ENCODE results near the gene VPS13C.

GRCh38 chr15:61832223-61832622 is 228.0 kb downstream of the VPS13C start:
- TF ChIP-seq CTCF (conservative IDR thresholded peaks at IDR 0.05; ENCODE audit: low read depth in 2 of 2) (no peak), CREB1 (CRISPR knock-in tag; IDR thresholded peaks at IDR 0.05; ENCODE audit: low read depth) (no peak), REST (IDR thresholded peaks at IDR 0.05; ENCODE audit: unreplicated experiment) (no peak), POLR2AphosphoS5 (IDR thresholded peaks at IDR 0.05; ENCODE audit: low read depth) (no peak), ETS1 (IDR thresholded peaks at IDR 0.05) (no peak), JUNB (IDR thresholded peaks at IDR 0.05; ENCODE audit: unreplicated experiment) (no peak), EZH2 (IDR thresholded peaks at IDR 0.05; ENCODE audit: low read depth, unreplicated experiment) (no peak), NANOG (IDR thresholded peaks at IDR 0.05; ENCODE audit: borderline replicate concordance) (no peak)

Measured in GM23338 (cell line).